Measurements from ENCODE around the gene MAFG.

Gene MAFG

DNA sequence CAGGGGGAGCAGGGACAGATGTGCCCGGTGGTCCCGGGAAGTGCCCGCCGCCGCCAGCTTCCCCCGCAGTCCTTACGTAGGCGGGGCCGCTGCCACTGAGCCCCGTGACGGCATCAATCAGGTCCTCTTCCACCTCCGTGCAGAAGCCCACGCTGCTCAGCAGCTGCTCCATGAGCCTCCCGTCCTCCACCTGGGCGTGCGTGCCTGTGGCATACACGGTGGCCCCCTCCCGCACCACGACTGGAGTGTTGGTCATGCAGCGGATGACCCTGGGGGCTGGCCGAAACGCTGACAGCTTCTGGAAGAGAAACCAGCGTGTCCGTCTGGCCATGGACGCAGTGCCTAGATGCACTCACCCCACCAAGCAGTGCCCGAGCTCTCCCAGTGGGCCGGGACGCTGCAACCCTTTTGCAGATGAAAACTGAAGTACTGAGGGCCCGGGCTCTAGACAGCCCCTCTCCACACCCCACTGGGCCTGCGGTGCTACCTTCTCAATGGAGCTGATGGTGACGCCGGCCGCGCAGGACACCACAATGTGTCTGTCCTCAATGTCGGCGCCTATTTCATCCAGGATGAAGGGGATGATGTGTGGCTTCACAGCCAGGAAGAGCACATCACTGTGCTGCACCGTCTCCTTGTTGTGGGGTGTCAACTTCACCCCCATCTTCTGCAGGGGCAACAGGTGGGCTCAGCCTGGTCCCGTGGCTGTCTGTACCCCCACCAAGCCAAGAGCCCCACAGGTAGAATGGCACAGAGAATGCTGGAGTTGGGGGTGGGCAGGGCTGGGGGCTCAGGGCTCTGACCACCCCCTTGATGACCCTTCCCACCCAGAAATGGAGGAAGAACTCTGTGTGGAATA lies 7.5 kb upstream of the MAFG start:
- no peak for DNase-seq

DNA sequence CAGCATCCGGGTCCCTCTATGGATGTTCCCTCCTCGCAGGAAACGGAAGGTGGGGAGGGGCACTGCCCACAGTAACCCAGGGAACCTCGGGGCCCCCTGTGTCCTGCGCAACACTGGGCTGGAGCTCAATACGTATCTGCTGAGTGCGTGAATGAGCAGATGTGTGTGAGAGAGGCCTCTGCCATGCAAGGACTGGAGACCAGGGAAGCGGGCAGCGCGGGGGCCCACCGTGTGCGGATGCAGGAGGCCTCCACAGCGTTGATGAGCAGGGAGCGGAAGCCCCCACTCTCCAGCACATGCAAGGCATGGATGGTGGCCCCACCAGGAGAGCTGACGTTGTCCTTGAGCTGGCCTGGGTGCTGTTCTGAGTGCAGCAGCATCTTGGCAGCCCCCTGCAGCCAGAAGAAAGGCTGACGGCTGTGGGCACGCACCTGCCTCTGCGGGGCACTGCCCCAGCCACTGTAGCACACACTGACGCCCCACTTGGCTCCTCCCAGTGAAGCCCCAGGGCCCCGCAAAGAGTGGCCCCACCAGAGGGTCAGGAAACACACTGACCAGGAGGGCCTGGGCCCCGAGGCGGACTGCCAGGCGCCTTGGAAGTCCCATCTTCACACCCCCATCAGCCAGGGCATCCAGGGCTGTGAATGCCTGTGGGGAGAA lies 6.7 kb upstream of the MAFG start:
- DNase-seq = no peak

DNA sequence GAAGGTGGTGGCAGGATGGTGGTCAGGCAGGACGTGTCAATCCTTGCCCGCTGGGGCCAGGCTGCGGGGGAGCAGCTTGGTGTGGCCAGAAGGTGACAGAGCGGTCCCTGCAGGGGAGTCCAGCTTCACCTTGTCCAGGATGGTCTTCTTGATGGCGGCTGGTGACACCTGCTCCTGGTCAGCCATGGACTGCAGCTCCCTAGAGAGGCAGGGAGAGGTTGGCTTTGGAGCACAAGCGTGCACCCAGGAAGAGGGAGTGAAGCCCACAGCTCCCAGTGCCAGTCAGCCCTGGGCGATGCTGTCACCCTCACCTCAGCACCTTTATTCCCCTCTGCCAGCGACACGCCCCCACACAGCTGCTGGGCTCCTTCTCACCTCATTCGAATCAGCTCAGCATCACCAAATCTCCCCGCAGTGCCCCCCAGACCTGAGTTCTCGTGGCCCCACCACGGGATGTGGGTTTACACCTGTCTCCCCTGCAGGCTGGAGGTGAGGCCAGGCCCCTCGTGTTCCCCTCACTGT lies 5.7 kb upstream of the MAFG start:
- no peak for DNase-seq

DNA sequence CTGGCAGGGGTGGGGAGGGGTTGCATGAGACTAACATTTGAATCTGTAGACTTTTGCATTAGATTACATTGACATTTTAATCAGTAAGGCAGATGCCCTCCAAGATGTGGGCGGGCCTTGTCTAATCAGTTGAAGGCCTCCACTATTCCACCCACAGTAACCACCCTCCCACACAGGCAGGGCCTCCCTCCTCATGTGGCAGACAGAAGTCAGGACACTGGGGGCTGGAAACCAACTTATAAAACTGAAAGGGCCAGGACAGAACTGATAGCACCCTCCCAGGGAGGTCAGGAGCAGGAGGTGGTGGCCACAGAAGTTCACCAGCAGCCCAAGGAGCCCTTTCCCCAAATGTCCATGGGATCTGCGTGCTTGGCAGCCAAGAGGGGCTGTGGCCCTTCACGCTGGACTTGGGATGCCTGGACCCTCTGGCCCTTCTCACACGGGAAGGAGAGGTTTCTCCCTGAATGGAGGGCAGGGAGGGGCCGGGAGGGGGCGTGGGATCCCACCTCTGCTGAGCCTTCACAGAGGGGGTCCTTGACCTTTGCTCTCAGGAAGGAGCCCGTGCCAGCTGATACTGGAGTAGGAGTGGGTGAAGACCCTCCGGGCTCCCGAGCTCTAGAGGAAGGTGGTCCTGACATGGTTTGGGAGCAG lies 4.9 kb upstream of the MAFG start:
- DNase-seq = no peak

DNA sequence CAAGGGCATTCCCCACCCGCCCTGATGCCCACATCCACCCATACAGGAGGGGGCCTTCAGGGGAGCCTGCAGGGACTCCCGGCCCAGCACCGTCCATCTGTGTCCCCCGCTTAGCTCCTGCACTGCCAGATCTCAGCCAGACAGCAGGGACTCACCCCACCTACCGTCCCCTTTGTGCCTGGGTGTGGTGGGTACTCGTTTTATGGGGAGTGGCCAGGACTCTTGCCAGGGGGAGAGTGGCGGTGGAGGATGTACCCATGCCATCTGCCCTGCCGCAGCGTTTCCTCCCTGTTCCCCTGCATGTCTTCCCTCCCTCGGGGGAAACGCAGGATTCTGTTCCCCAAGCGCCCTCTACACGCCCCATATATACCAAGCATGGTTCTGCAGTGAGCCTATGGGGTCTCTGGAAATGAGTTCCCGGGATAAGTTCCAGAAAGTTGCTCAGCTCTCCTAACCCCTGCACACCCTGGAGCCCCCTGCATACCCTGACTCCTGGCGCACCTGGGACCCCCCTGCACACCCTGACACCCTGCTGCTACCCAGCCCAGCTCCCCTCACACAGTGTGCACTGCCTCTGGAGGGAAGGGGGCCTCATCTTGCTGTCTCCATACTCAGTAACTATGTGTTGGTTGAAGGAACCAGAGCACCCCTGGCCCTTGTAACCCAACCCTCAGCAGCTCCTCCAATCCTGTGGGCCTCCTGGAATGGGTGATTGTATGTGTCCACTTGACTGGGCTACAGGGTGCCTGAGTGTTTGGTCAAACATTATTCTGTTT lies 4.2 kb upstream of the MAFG start:
- no peak for DNase-seq

DNA sequence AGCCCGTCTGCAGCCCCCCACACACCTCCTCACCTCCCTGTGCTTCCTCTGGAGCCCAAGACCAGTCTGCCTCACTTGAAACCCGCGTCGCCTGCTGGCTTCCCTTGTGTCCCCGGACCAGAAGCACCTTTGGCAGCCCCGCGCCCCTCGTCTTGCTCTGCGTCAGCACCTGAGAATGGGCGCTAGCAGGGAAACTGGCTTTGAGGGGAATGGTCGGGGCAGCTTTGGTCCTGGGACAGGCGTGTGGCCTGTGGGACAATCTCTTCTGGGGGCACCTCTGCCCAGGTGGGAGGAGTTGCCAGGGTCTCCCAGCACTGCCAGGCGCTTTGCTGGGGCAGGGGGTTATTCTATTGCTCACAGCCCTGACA lies 3.6 kb upstream of the MAFG start:
- no peak for DNase-seq

DNA sequence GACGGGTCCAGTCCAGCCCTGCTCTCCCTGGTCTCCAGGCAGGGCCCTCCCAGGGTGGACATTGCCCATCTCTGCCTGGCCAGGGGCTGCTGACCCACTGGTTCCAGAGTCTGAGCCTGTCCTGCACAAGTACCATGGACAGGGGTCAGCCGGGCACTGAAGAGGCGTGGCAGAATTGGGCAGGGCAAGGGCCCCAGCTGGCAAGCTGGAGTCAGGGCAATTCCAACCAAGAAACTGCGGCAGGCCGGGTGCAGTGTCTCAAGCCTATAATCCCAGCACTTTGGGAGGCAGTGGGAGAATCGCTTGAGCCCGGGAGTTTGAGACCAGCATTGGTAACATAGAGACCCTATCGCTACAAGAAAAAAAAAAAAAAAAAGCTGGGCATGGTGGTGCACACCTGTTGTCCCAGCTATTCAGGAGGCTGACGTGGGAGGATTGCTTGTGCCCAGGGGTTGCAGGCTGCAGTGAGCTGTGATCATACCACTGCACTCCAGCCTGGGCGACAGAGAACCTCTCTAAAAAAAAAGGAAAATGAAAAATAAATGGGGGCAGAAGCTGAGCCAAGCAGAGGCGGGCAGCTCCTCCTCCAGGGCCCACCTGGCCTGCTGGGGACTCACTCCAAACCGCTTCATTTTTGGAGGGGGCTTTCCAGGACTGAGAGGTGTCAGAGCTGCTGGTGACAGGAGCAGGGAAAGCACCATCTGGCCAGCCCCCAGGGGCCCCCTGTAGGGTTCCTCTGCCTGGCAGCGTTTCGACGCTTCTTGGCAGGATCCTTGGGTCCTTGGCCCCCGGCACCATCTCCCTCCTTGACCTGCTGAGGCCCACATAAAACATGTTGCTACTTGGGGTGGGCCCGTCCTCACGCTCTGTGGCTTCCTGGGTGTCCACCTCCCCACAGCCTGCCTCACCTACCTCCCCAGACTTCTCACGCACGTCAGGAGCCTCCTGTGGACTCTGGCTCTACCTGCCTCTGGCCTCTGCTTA lies 2.9 kb upstream of the MAFG start:
- DNase-seq = no peak

DNA sequence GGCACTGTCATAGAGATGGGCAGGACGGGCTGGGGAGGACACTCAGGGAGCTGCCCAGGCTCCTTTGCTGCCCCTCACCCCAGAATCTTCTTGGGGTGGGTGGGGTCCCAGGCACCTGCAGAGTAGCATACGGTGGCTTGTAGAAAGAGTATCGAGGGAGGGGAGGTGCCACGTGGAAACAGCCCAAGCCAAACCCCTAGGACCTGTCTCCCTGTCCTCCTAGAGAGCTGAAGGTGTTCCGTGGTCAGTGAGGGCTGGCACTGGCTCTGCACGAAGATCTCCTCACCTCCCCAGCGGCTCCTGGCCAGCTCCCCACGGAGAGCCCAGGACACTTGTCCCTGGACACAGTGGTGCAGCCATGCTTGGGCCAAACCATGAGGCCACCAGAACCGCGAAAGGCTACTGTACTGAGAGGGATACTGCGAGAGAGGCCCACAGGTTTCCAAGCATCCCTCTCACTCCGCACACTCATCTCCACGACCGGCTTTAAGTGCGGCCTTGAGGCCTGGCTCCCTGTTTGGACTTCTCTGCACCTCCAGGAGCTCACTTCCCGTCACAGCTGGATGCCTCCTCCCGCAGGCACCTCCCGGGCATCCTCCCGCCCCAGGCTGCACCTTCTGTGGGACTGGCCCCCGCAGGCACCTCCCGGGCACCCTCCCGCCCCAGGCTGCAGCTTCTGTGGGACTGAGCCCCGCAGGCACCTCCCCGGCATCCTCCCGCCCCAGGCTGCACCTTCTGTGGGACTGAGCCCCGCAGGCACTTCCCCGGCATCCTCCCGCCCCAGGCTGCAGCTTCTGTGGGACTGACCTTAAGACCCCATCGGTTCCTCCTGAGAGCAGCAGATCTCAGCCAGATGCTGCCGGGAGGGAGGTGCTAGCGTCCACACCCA lies 2.0 kb upstream of the MAFG start:
- no peak for DNase-seq

DNA sequence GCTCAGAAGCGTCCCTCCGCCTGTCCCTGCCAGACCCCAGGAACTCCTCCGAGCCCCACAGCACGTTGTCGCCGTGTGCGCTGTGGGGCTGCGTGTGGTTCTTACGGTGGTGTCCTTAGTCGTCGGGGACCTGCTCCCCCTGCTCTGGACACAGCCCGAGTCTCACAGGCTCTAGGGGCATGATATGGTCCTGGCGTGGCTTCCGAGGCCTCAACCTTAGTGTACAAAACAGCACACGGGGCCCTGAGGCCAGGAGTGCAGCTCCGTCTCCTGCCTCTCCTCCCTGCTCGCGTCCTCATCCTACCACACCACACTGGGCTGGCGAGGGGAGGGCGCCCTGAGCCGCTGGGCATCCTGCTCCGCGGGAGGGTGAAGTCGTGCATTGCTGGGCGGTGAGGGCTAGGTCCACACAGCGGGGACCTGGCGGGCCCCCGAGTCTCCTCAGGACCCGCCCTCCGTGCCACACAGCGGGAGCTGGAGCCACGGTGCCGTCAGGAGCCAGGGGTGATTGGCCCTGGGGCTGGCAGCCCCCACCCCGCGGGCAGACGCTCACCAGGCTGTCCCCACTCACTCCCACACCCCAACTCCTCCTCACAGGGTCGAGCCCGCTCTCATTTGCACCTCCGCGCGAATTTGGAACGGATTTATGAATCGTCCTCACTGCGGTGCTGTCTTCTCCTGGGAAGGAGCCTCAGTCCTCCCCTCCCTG lies 1.2 kb upstream of the MAFG start:
- no peak for DNase-seq

DNA sequence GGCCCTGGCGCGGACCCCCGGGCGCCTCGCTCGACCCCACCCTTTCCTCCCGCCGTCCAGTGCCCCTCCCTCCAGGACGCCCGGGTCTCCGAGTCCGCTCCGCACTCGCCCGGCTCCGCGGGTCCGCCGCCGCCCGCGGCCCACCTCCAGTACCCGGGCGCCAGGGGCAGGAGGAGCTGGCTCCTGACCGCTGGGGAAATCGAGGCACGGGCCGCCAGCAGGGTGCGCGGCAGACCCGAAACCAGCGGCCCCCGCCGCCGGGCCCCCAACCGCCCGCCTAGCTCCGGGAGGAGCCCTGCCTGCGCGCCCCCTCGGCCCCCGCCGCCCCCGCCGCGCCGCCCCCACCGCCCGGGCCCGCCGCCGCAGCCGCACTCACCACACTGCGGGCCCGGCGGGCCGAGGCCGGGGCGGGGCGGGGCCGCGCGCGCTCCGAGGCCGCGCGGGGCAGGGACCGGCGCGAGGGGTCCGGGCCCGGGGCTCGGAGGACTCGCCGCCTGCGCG lies 333 bp downstream of the MAFG start:
- DNase-seq = no peak

DNA sequence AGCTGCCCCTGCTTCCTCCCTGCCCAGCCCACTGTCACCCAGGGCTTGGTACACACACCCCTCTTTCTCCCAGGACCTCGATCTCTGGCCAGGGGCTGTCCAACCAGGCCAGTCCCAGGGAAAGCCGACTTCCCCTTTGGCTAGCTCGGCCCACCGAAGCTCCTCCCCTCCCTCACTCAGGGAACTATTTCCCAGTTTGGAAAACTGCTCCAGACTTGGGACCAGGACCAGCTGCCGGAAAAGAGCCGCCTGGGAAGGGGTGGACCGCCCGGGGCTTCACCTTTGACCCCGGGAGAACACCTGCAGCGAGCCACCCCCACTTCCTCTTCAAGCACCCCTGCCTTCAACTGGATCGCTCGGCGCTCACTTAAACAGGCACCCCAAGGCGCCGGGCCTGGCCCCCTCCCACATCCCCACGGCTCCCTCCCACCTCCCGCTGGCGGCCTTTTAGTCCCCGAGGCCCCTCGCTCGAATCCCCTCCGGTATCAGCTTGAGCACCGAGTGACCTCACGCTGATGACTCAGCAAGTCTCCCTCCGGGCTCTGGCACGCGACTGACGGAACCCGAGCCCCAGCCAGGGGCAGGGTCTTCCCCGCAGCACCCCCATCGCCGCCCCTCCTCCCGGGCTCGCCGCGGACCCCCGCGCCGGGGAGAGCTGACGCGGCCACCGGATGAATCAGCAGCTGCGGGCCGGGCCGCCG lies 934 bp downstream of the MAFG start:
- peak; percentile 47 to 62 for DNase-seq

DNA sequence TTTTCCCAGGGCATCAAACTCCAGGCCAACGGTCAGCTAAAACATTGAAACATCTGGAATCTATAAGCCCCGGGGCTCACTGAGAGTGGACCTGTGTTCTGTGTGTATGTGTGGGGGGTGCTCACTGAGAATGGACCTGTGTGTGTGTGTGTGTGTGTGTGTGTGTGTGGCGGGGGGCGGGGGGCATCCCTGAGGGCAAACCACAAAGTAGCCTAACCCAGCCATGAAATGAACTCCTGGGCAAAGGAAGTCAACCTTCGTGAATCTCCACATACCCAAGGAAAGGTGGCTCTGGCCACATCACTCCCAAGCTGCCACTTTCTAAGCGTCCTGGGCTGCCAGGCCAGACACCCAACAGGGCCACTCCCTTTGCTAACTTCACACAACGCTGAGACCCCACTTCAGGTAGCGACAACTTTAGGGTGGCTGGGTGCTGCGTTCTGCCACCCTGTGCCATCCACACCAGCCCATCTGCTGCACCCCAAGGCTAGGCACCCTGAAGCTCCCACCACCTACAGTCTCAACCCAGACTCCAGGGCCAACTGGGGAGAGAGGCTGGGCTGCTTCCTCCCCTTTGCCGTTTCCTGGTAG lies 1.6 kb downstream of the MAFG start:
- peak in 1 of 2 donors; percentile 16 for DNase-seq

DNA sequence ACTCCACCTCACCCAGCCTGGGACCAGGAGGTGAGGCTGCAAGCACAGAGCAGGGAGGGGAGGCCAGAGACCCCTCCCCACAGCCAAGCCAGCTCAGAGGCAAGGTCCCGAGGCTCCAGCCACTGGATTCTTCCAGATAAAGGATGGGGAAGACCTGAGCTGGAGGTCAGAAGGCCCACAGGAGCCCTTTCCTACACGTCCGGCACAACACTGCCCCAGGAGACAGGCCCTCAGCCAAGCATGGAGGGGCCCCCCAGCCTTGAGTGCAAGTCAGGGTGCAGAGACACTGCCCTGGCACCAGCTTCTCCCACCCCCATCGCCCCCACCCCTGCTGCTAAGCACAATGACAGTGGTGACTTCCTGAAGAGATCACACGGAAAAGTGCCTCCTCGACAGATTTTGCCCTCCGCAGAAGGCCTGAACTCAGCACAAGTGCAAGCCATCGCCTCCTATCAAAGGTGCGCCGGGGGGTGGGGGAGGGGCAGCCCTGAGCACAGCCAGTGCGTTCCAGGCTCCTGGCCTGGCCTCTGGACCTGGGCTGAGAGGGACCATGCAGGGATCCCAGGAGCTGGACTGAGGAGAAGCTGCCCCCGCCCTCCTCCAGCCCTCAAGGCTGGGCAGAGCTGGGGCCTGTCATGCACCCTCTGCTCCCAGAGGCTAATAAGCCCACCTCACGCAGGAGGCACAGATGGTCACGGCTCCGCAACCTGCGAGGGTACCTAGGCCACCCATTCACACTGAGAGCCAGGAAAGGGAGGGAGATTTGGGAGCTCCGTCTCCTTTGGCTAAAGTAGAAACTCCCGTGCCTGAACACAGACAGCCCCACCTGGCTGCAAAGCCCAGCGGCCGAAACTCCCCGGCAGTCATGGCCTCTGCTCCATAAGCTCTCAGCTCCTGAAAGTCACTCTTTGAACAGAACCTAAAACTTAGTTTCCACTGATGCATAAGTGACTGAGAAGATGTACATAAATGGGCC lies 2.7 kb downstream of the MAFG start:
- peak in 1 of 2 donors; percentile 25 for DNase-seq

DNA sequence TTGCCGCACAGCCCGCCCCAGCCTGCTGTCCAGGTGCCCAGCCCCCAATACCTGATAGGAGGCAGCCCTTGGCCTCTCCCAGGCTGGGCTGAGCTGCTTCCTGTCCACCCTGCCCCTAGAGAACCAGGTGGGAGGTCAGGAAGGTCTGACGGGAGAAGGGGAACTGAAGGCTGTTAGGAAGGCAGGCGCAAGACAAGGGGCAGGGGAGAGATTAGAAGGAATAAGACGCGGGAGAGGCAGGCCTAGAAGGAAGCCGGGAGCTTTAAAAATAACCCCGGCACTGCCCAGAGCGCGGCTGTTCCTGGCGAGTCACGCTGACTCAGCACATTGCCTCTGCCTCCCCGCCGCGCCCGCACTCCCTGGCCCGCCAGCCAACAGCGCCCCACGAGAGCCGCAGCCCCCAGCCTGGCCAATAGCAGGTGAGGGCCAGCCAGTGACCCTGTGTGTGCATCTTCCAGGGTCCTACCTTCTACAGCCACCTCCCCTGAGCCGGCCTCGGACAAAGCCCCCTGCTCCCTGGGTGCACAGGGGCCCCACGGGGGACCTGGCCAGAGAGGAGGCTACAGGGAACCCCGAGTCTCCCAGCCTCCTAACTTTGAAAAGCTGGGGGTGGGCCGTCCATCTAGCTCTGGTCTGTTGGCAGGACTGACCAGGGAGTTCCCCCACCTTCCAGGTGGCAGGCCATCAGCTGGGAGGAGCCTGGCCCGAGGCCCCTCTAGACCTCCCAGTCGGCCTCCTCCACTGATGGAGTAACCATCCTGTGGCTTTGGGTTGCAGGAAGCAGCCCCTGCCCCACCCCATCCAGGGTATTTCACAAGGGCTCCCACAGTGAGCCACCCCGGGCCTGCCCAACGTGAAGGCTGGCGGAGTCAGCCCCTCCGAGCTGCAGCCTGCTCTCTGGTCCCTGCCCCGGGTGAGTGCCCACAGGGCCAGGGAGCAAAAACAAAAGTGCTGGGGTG lies 4.0 kb downstream of the MAFG start:
- peak in 1 of 2 donors; percentile 59 for DNase-seq

DNA sequence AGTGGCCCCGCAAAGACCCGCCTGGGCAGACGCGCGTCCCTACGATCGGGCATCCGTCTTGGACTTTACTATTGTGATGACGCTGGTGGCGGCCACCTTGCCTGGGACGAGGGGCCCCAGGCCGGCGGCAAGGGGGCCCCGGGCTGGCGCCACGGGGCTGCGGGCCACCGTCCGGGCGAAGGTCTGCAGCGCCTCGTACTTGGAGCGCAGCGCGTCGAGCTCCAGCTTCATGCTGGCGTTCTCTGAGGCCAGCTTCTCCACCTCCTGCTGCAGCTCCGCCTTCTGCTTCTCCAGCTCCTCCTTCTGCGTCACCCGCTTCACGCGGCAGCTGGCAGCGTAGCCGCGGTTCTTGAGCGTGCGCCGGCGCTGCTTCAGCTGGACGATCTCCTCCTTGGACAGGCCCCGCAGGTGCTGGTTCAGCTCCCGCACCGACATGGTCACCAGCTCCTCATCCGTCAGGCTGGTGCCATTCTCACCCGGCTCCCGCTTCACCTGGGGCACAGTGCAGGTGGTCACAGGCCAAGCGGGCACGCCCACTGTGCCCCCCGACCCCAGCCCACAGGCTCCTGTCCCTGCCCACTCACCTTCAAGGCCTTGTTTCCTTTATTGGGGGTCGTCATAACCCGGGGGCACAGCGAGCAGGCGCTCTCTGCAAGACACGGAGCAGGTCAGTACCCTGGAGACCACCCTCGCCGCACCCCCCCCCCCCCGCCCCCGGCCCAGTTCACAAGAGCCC lies 4.8 kb downstream of the MAFG start:
- DNase-seq = no peak

Data from CD4-positive, alpha-beta T cell treated with Interleukin-4 for 1 hour (primary cell).